Neural progenitor cell (in vitro differentiated cells): ENCODE data around the gene DIAPH3.

Experiments used
- EZH2 ChIP-seq: fragments of 200-600 bp; sonication (generic); IDR thresholded peaks from 2 replicates; pipeline ENCODE4 v1.6.1; 2017; ENCODE audit warnings: antibody characterized with exemption, mild to moderate bottlenecking, moderate library complexity
- TF ChIP-seq, protein P1 (sequence below): fragments of 200-600 bp; sonication (generic); IDR thresholded peaks from 2 replicates; pipeline ENCODE4 v1.5.1; 2017; ENCODE audit warnings: antibody characterized with exemption, mild to moderate bottlenecking

GRCh38 chr13:59746291-59746962 is 417.3 kb downstream of the DIAPH3 start:
- TF ChIP-seq, protein P1, sequence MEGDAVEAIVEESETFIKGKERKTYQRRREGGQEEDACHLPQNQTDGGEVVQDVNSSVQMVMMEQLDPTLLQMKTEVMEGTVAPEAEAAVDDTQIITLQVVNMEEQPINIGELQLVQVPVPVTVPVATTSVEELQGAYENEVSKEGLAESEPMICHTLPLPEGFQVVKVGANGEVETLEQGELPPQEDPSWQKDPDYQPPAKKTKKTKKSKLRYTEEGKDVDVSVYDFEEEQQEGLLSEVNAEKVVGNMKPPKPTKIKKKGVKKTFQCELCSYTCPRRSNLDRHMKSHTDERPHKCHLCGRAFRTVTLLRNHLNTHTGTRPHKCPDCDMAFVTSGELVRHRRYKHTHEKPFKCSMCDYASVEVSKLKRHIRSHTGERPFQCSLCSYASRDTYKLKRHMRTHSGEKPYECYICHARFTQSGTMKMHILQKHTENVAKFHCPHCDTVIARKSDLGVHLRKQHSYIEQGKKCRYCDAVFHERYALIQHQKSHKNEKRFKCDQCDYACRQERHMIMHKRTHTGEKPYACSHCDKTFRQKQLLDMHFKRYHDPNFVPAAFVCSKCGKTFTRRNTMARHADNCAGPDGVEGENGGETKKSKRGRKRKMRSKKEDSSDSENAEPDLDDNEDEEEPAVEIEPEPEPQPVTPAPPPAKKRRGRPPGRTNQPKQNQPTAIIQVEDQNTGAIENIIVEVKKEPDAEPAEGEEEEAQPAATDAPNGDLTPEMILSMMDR: no peak
- TF ChIP-seq EZH2: no peak
